Loucy (cell line): ENCODE results near the gene PGAM1.

Experiments
- H2AFZ ChIP-seq: fragments of 200-600 bp; sonication (generic); 2 replicates; pipeline ENCODE4 v1.6.0; 2016; ENCODE audit warnings: antibody characterized with exemption, mild to moderate bottlenecking, low read length, moderate library complexity
- H3F3A ChIP-seq: fragments of 200-600 bp; 2 replicates; pipeline ENCODE4 v1.6.0; 2016; ENCODE audit warnings: antibody characterized with exemption, low read depth, mild to moderate bottlenecking
- H3K27me3 ChIP-seq: fragments of 200-600 bp; sonication (generic); 2 replicates; pipeline ENCODE4 v1.6.1; 2014; ENCODE audit warnings: low read length, mild to moderate bottlenecking; ENCODE audit not compliant: insufficient read depth, poor library complexity, severe bottlenecking
- H3K36me3 ChIP-seq: fragments of 200-600 bp; sonication (generic); 2 replicates; pipeline ENCODE4 v1.6.1; 2016; ENCODE audit warnings: low read length; ENCODE audit not compliant: insufficient read depth
- H3K4me1 ChIP-seq: fragments of 200-600 bp; sonication (generic); 2 replicates; pipeline ENCODE4 v1.5.1; 2014; ENCODE audit warnings: low read length, mild to moderate bottlenecking; ENCODE audit not compliant: insufficient read depth, poor library complexity, severe bottlenecking
- H3K4me2 ChIP-seq: fragments of 200-600 bp; sonication (generic); 2 replicates; pipeline ENCODE4 v1.6.0; 2014; ENCODE audit warnings: antibody characterized with exemption, low read length, low read depth, mild to moderate bottlenecking; ENCODE audit not compliant: poor library complexity, severe bottlenecking
- H3K4me3 ChIP-seq: fragments of 200-600 bp; sonication (generic); 2 replicates; pipeline ENCODE4 v1.5.1; 2014; ENCODE audit warnings: low read length, mild to moderate bottlenecking, mixed read lengths; ENCODE audit not compliant: poor library complexity, severe bottlenecking
- H3K79me2 ChIP-seq: fragments of 200-600 bp; sonication (generic); 2 replicates; pipeline ENCODE4 v1.6.1; 2014; ENCODE audit warnings: low read length; ENCODE audit not compliant: insufficient read depth
- H3K9ac ChIP-seq: fragments of 200-600 bp; sonication (generic); 2 replicates; pipeline ENCODE4 v1.6.0; 2014; ENCODE audit warnings: mild to moderate bottlenecking, low read depth, low read length, moderate library complexity; ENCODE audit not compliant: poor library complexity, severe bottlenecking
- H3K9me2 ChIP-seq: fragments of 200-600 bp; sonication (generic); replicated peaks from 2 replicates; pipeline ENCODE4 v1.6.1; 2016; ENCODE audit warnings: low read depth, low read length, mixed read lengths
- H3K9me3 ChIP-seq: fragments of 200-600 bp; sonication (generic); 2 replicates; pipeline ENCODE4 v1.6.1; 2014; ENCODE audit warnings: mild to moderate bottlenecking, antibody characterized with exemption, low read length, low read depth; ENCODE audit not compliant: insufficient read depth
- H4K20me1 ChIP-seq: fragments of 200-600 bp; sonication (generic); 2 replicates; pipeline ENCODE4 v1.6.0; 2014; ENCODE audit warnings: antibody characterized with exemption, low read length, mild to moderate bottlenecking; ENCODE audit not compliant: insufficient read depth, poor library complexity, severe bottlenecking
- CTCF ChIP-seq: fragments of 200-600 bp; sonication (generic); conservative IDR thresholded peaks from 2 replicates; pipeline ENCODE4 v1.5.1; 2014; ENCODE audit warnings: mild to moderate bottlenecking, antibody characterized with exemption, low read length
- EZH2phosphoT487 ChIP-seq: fragments of 200-600 bp; IDR thresholded peaks from 2 replicates; pipeline ENCODE4 v1.6.1; 2018; ENCODE audit warnings: antibody characterized with exemption, mild to moderate bottlenecking, moderate library complexity, borderline replicate concordance

The PGAM1 gene

GRCh38 chr10:97434557-97434956 is 8.6 kb downstream of the PGAM1 start:
- Histone ChIP-seq H3F3A (no peaks in the 10 kb centered on the region), H3K4me1 (peaks cover 11% of the 10 kb centered on the region), H3K27me3 (no peaks in the 10 kb centered on the region), H3K9ac (no peak overlapping the region), H3K9me3 (no peaks in the 10 kb centered on the region), H3K79me2 (peaks cover 26% of the 10 kb centered on the region), H2AFZ (no peak overlapping the region), H3K9me2 (no peaks in the 10 kb centered on the region), H3K4me2 (no peak overlapping the region), H4K20me1 (peaks cover 24% of the 10 kb centered on the region), H3K4me3 (no peak overlapping the region), H3K36me3 (peaks cover 64% of the 10 kb centered on the region; the same call in 1 of the 2 replicates)
- TF ChIP-seq EZH2phosphoT487, result no peak
- no peak for TF ChIP-seq CTCF

GRCh38 chr10:97435211-97435610 is 9.2 kb downstream of the PGAM1 start:
- H3K36me3 ChIP-seq, result peaks cover 57% of the 10 kb centered on the region; the same call in 1 of the 2 replicates
- no peaks in the 10 kb centered on the region for H3K27me3 ChIP-seq
- H3K9me2 ChIP-seq, result no peaks in the 10 kb centered on the region
- H3K4me1 ChIP-seq, result peaks cover 5% of the 10 kb centered on the region
- H3K9ac ChIP-seq, result no peak overlapping the region
- H3F3A ChIP-seq, result no peaks in the 10 kb centered on the region
- H3K9me3 ChIP-seq, result no peaks in the 10 kb centered on the region
- no peak overlapping the region for H2AFZ ChIP-seq
- TF ChIP-seq CTCF (no peak), EZH2phosphoT487 (no peak)
- H3K4me2 ChIP-seq, result no peak overlapping the region
- H4K20me1 ChIP-seq, result peaks cover 18% of the 10 kb centered on the region
- no peak overlapping the region for H3K4me3 ChIP-seq
- H3K79me2 ChIP-seq, result peaks cover 19% of the 10 kb centered on the region

- Histone ChIP-seq H3K4me2 (no peak overlapping the region), H3K79me2 (peaks cover 41% of the 10 kb centered on the region), H3F3A (no peaks in the 10 kb centered on the region), H3K9me2 (no peaks in the 10 kb centered on the region), H3K9ac (no peak overlapping the region), H4K20me1 (no peaks in the 10 kb centered on the region), H2AFZ (no peak overlapping the region), H3K36me3 (peaks cover 11% of the 10 kb centered on the region; the same call in 1 of the 2 replicates), H3K27me3 (no peaks in the 10 kb centered on the region), H3K4me1 (peaks cover 18% of the 10 kb centered on the region), H3K9me3 (no peaks in the 10 kb centered on the region), H3K4me3 (no peak overlapping the region)
- no peak for TF ChIP-seq EZH2phosphoT487
- TF ChIP-seq CTCF, result no peak
These were observed 16.3 kb downstream of the PGAM1 start for GRCh38 chr10:97442277-97442676.
